GM18508 (cell line): ENCODE measurements around the gene TMEM207.

Experiments
- ATAC-seq: cut with Tn5 transposase; IDR thresholded peaks from one replicate; pipeline ENCODE4 v1.9.1; 2021; ENCODE audit warnings: moderate number of reproducible peaks; ENCODE audit not compliant: insufficient read depth, unreplicated experiment

The TMEM207 gene

DNA sequence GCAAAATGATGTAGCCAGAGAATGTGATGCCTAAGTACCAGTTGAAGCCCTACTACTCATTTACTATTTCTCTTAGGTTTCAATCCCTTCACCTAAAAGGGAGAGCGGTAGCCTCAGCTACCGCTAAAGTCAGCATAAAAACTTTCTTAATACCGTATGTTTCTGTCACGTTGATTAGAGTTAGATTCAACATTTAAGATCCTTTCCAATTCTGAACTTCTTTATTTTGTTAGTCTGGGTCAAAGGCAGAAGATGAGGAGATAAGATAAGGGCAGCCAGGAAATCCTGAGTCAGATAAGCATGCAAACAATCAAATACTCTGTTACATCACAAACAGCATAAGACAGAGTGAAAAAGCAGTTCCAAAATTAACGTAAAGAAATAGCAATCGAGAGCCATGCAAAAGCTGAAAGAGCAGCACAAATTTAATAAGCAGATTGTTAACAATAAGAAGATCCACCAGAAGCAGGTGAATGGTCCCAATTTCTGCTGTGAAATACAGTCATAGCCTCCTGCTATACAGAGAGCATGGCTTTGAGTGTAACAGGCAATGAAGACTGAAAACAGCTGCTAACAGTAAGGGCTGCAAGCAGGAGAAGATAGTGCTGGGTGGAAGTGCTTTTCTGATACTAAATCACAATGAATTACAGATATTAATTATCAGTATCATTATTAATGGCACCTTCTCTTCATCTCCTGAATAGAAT lies 3.0 kb downstream of the TMEM207 start:
- ATAC-seq = no peak

GRCh38 chr3:190444576-190445145 lies 5.0 kb downstream of the TMEM207 start:
- ATAC-seq = no peak

- ATAC-seq = no peak
Observed at GRCh38 chr3:190444006-190444405, 5.7 kb downstream of the TMEM207 start.

DNA sequence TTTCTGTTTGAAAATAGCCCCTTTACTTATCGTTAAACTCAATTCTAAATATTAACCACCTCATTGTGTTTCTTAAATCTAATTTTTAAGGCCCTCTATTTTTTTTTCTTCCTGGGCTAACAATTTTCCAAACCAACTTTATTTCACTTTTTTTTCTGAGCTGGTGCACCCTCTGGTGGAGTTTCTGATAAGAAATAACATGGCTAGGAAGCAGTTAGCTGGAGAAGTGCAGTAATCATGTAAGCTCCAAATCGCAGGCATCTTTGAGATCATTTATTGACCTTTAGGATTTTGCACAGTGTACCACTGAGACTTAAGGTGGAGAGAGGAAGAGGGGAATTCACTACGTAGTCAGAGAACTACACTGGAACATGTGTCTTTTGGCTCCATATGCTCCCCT lies 6.4 kb downstream of the TMEM207 start:
- ATAC-seq = no peak

DNA sequence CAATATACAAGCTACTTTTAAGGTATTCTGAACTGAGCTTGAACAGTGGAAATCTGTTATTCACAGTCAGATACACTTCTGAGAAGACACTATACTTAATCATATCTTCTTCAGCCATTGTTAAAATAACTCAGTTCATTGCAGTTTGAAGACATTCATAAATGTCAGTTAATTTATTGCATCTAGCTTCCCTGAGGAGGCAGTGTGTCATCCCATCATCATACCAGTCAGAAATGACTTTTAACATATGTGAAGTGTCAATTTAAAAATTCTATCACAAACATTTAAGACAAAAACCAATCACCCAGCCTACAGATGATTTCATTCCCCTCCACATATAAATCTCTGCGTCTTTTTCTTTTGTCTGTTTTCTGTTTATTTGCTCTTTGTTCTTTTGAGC lies 7.5 kb downstream of the TMEM207 start:
- no peak for ATAC-seq

- no peak for ATAC-seq
Observed at GRCh38 chr3:190436331-190436730, 13.4 kb downstream of the TMEM207 start.

DNA sequence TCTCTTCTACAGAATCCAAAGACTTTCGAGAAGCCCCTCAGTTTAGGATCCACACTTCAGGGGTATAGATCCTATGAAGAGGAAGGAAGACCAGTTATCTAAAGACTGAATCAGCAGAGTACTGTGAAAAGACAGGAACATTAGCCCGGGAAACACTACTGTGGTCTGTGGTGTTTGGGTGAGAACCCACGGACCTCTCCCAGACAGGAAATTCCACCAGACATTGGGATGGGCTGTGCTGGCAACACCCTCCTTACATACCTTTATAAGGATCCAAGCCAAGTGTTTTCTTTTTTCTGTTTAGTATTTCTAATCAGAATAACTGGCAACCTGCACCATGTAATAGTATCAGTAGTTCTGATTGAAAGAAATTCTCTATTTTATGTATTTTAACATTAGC lies 14.1 kb downstream of the TMEM207 start:
- no peak for ATAC-seq

DNA sequence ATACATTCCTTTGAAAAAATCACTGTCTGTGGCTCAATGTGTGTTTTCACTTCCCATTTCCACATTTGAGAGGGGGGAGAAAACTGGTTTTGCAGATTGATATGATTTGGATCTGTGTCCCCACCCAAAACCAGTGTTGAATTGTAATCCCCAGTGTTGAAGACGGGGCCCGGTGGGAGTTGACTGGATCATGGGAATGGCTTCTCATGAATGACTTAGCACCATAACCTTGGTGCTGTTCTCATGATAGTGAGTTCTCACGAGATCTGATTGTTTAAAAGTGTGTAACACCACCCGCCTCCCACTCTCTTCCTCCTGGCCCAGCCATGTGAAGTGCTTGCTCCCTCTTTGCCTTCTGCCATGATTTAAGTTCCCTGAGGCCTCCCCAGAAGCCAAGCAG lies 16.1 kb downstream of the TMEM207 start:
- no peak for ATAC-seq

DNA sequence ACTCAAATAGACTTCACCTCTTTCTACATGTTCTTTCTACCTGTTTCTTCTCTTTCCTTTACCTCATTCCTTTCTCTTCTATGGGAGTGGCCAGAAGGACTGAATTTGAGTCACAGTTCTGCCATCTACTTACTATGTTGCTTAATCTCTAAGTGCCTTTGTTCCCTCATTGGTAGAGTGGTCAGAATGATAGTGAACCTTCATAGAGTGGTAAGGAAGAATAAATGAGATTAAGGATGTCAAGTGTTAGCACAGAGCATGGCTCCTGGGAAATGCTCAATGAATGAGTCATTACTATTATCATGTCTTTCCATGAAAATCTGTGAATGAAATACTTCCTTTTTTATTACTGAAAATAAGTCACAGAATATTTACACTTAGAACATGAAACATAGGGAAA lies 17.5 kb downstream of the TMEM207 start:
- ATAC-seq = no peak

GRCh38 chr3:190430906-190431305 lies 18.8 kb downstream of the TMEM207 start:
- ATAC-seq = no peak

GRCh38 chr3:190429681-190430080 lies 20.0 kb downstream of the TMEM207 start:
- ATAC-seq = no peak

- no peak for ATAC-seq
Observed at GRCh38 chr3:190426806-190427507, 22.7 kb downstream of the TMEM207 start.

DNA sequence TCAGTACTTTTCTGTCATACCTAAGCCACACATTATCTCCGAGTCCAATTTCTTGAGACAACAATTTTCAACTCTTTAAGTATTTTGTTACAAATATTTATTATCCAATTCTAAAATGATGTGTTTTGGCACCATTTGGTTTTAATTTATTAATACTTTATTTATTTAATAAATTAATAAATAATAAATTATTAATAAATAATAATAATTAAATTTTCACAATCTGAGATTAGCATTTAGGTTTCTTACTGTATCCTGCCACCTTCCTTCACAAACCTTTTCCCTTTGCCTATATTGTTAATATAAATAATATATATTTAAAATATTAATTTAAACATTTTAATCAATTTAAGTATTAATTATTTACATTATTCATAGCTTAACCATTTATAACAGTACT lies 23.9 kb downstream of the TMEM207 start:
- no peak for ATAC-seq

GRCh38 chr3:190424478-190425439 lies 24.9 kb downstream of the TMEM207 start:
- ATAC-seq = peak; percentile 40

GRCh38 chr3:190424108-190424477 lies 25.6 kb downstream of the TMEM207 start:
- ATAC-seq = no peak

- ATAC-seq = no peak
Observed at GRCh38 chr3:190414297-190414696, 35.4 kb downstream of the TMEM207 start.

GRCh38 chr3:190404715-190405114 lies 45.0 kb downstream of the TMEM207 start:
- ATAC-seq = no peak

DNA sequence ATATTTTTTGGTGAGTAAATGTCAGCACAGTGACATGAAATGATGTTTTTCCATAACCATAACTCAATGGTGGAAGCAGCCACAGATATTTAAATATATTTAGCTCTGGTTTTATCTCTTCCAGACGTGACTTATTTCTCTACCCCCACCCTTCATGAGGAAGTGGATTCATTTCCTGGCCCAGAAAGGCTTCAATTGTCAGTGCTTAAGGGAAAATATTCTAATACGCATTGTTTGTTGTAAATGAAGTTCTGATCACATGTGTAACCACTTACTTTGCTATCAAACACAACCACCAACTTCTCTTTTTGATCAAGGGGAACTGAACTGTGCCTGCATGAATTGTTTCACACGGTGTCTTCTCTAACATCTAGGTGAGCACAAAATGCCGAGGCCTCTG lies 47.7 kb downstream of the TMEM207 start:
- ATAC-seq = no peak

DNA sequence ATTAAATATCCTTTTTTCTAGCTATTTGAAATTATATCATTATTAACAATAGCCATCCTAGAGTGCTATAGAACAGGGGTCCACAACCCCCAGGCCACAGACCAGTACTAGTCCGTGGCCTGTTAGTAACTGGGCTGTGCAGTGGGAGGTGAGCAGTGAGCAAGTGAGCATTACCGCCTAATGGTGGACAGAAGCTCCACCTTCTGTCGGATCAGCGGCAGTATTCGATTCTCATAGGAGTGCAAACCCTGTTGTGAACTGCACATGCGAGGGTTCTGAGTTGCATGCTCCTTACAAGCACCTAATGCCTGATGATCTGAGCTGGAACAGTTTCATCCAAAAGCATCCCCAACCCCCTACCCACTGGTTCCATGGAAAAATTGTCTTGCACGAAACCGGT lies 50.0 kb downstream of the TMEM207 start:
- ATAC-seq = no peak

GRCh38 chr3:190397889-190398288 lies 51.8 kb downstream of the TMEM207 start:
- no peak for ATAC-seq

DNA sequence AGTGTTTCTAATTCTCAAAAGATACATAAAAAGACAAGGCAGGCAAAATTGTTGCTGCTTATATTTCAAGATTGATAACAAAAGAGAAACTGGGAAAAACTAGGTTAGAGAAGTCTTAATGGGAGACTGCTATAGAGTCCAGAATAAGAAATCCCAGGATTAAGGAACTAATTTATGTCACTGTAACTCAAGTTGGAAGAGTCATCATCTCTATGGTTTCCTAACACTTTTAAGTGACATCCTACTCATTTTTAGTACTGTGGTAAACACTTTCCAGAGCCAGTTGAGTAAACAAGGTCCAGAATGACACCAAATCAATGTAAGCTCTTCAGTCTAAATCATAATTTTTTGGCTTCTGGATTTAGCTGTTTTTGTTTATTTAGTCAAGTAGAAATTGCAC lies 53.7 kb downstream of the TMEM207 start:
- no peak for ATAC-seq
